Measurements from ENCODE around the gene EXOC3. TPM values are rescaled to one million over a fixed set of nuclear protein-coding genes. Genes with fewer than 3 reads are reported as not detected.

Gene EXOC3
- polyA plus RNA-seq, 4 donors = 49.2 to 60.5 (median 52.5) TPM

DNA sequence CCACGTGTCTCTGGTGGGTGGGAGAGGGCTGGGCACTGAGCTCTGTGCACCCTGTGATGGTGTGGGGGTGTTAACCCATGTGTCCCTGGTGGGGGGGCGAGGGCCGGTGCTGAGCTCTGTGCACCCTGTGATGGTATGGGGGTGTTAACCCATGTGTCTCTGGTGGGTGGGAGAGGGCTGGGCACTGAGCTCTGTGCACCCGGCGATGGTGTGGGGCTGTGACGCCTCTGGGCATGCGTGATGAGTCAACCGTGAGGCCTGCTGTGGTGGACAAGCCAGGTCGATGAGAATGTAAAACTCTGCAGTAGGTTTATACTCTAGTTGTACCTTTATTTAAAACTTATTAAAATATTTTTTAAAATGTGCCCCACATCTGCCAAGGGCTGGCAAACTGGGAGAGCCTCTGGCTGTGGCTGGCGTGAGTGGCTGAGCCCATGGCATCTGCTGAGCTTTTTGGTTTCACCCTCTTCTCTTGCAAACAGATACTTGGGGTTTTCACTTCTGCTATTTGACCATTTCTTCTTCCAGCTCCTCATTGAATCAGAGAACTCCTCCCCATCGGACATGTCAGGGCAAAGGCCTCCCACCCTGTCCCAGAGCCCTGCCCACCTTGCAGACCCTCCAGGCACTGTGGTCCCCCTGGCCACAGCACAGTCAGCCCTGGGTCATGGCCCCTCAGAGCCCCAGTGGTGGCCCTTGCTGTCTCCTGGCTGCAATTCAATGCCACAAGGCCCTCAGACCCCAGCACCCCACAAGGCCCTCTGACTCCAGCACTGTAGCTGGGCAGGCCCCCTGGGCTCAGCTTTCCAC, 18.5 kb upstream of the EXOC3 start:
- DNase-seq (ENCODE audit: low read depth in 4 of 4, low spot score in 3 of 4) = no peak

DNA sequence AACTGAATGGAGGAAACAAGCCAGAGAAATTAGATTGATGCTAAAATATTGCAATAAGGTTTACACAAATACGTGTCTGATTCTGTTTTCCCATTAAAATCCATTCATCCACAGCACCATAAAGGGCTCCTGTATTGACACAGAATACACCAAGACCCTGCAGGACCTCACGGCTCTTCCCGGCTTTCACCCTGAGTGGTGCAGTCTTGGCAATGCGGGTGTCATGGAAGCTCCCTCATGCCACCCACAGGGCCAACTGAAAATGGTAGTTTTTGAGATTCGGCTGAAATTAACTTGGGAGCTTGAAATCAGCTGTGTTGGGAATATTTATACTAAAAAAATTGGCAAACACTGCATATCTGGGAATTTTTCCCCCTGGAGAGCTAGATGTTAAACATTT, 17.3 kb upstream of the EXOC3 start:
- no peak for DNase-seq (ENCODE audit: low read depth in 4 of 4, low spot score in 3 of 4)

DNA sequence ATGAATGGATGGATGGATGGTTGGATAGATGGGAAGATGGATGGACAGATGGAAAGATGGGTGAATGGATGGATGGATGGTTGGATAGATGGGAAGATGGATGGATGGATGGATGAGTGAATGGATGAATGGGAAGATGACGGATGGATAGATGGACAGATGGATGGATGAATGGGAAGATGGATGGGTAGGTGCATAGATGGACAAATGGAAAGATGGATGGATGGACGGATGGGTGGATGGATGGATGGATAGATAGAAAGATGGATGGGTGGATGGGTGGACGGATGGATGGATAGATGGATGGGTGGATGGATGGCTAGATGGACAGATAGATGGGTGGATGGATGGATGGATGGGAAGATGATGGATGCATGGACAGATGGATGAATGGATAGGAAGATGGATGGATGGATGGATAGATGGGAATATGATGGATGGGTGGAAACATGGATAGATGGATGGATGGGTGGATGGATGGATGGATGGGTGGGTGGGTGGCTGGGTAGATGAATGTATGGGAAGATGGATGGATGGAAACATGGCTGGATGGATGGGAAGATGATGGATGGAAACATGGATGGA, 16.5 kb upstream of the EXOC3 start:
- DNase-seq (ENCODE audit: low read depth in 4 of 4, low spot score in 3 of 4) = no peak

DNA sequence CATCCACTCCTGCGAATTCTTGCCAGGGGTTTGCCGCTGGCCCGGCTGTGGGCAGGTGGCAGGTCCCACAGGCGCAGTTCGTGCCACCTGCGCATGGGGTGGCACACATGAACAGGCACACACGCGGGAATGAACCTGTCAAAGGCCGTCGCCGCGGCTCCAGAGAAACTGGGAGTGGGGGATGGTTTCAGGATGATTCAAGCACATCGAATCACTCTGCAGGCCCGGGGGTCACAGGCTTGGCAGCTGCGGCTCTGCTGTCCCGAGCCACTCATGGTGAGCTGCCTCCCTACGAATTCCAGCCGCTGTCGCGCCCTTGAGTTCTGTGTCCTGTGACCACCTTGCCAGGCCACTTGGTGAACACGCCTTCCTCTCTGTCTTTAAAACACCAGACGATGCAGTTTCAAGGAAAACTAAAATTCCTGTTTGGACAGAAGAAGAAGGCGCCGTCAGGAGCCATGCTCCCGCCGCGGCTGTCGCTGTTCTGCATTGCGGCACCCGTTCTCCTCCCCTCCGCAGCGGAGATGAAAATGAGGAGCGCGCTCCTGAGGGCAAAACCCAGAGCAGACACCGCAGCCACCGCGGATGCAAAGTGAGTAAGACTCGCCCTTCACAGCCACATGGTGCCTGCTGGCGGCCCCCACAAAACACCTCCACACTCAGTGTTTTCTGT, 15.4 kb upstream of the EXOC3 start:
- no peak for DNase-seq (ENCODE audit: low read depth in 4 of 4, low spot score in 3 of 4)

DNA sequence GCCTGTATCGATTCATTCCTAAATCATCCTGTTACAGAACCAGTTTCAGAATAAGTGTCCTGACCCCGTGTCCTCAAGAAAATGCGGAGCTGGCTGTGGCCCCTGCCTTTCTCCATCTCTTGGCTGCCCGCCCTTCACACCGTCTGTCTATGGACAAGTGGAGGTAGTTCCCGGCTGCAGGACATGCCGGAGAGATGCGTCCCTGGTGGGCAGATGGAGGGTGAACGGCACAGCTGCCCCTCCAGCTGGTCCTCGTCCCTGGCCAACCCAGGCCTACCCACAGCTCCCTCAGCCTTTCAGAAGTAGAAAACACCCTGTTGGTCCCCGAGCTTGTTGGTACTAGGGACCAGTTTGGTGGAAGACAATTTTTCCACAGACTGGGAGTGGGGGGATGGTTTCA, 14.8 kb upstream of the EXOC3 start:
- DNase-seq (ENCODE audit: low read depth in 4 of 4, low spot score in 3 of 4) = no peak

DNA sequence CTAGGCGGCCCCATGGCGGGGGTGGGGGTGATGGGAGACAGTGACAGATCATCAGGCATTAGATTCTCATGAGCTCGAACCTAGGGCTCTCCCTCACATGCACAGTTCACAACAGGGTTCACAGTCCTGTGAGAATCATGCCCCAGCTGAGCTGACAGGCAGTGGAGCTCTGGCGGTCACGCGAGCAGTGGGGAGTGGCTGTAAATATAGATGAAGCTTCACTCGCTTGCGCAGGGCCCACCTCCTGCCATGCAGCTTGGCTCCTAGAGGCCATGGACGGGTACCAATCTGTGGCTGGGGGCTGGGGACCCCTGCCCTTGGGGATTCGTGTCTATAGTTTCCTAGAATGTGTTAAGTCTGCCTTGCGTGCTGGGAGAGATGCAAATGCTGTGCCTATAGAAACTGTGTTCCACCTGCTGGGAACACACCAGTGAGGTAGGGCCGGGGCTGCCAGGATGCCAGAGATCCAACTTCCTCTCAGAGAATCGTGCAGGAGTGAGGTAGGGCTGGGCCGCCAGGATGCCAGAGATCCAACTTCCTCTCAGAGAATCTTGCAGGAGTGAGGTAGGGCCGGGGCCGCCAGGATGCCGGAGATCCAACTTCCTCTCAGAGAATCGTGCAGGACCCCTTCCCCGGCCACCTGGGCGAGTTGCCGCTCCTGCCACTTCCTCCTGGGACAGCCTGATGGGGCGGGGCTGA, 14.1 kb upstream of the EXOC3 start:
- no peak for DNase-seq (ENCODE audit: low read depth in 4 of 4, low spot score in 3 of 4)

DNA sequence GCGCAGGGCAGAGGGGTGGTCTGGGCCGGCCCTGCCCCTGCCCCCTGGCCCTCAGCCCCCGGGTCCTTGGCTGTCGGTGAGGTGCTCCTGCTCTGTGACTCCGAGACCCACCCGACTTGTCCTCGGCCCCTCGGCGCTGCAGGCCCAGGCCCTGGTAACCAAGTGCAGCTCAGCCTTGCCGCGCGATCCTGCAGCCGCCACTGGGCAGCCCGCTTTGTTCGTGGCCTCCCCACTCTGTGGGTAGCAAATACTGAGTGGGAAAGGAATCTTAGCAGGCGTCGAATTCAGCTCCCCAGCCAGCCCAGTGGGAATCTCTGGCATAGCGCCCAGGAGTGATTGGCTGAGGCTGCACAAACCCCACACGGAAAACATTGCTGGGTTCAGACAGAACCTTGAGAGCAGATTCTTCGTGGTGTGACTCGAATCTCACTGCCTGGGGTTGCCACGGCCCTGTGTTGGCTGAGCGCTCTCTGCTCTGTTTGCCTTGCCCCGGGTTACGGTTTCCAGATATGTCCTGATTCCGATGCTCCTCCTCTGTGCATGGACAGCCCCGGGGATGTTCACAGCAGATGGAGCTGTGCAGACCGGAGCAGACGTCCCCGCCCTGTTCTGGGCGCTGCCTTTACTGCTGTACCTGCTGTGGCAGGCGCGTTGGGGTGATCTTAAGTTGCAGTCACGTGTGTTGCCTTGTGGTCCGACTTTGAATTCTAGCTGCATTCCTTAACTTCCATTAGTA, 13.4 kb upstream of the EXOC3 start:
- DNase-seq (ENCODE audit: low read depth in 4 of 4, low spot score in 3 of 4) = no peak

DNA sequence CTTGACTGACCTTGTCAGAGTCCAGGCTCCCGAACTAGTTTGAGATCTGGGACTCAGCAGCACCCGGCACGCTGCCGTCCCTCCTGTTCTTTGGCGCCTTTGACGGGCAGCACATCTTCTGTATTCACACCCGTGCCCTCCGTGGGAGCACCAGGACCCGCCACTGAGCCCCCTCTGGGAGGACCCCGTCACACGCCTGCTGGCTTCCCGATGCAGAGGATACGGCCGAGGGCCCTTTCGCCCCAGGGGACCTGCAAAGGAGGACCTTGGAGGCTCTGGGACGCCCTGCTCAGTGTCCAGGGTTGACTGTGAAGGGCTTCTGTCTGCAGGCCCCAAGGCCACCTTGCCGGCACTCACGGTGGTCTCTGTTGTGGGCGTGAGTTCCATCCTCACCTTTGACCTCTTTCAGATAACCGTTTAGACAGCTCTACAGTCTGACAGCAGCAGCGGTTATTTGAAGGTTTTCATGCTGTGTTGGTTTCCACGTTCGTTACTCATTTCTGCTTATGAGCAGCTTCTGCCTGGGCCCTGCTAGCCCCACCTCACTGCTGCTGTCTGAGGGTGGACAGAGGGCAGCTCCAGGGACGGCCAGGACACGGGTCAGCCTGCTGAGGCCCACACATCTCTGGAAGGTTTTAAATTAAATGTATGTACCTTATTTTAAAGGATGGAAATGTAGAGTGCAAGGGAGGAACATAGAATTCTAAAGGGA, 12.6 kb upstream of the EXOC3 start:
- DNase-seq (ENCODE audit: low read depth in 4 of 4, low spot score in 3 of 4) = no peak

DNA sequence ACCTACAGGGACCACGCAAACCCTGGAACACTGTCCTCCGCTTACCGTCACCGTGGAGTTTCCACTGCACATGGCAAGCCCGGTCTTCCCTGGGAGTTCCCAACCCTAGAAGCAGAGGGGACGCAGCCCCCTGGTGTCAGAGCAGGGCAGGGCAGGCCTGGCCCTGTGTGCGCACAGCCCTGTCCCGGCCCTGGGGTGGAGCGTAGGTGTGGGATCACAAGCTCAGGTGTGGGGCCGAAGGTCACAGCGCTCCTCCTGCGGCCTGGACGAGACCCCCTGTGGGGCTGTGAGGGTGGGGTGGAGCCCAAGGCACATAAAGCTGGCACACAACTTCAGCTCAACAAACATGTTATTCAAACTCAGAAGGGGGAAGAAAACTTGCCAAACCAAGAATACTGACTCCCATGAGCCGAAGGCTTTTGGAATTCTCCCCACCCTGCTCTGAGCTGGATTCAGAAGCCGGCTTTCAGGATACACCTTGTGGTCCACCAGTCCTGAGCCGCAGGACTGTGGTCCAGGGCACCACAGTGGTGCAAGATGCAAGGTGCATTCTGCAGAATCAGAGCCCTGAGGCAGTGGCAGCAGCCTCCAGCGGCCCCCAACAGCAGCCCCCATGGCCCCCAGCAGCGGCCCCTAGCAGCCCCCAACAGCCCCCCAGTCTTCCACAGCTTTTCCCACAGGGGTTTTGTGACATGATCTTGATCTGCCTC, 11.8 kb upstream of the EXOC3 start:
- DNase-seq (ENCODE audit: low read depth in 4 of 4, low spot score in 3 of 4) = no peak

DNA sequence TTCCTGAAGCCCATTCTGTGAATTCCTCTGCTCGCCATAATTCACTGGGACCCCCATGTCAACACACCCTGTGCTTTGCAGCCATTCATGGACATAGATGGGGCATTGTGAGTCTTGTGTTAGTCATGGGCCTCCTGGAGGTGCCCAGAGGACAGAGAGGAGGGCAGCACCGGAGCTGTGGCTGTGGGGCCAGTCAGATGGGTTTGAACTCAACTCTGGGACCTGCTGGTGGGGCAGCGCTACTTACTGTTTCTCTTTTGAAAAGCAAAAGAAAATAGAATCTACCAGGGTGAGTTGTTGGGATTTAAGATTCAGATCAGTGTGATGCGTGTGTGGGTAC, 11.3 kb upstream of the EXOC3 start:
- no peak for DNase-seq (ENCODE audit: low read depth in 4 of 4, low spot score in 3 of 4)

DNA sequence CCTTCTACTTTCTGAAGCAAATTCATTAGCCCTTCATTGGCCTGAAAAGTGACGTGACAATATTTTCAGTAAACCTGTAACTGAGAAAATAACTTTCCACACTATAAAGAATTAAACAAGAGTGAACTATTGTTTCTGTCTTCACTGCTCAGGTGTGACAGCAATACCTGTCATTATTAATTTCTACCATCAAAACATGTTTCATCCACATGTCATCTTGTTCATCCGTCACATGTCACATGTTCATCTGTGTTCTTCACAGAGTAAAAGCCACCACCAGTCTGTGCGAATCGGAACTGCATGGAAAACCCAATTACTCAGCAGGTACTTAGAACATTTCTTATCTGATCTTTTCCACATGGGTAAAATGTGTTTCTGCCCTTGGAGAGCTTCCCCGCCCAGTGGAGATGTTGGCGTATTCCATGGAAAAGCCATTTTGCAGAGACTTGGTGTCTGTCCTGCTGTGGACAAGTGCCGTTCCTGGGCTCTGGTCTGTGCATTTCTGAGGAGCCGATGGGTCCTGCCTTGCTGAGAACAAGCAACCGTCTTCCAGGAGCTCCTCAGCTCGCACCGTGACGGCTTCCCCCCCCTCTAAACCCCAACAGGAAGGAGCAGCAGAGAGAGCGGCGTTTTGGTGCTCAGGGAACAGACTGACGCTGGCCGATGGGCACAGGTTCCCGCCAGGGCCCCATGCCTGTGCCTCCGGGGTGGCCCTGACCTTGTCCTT, 10.6 kb upstream of the EXOC3 start:
- DNase-seq (ENCODE audit: low read depth in 4 of 4, low spot score in 3 of 4) = no peak

DNA sequence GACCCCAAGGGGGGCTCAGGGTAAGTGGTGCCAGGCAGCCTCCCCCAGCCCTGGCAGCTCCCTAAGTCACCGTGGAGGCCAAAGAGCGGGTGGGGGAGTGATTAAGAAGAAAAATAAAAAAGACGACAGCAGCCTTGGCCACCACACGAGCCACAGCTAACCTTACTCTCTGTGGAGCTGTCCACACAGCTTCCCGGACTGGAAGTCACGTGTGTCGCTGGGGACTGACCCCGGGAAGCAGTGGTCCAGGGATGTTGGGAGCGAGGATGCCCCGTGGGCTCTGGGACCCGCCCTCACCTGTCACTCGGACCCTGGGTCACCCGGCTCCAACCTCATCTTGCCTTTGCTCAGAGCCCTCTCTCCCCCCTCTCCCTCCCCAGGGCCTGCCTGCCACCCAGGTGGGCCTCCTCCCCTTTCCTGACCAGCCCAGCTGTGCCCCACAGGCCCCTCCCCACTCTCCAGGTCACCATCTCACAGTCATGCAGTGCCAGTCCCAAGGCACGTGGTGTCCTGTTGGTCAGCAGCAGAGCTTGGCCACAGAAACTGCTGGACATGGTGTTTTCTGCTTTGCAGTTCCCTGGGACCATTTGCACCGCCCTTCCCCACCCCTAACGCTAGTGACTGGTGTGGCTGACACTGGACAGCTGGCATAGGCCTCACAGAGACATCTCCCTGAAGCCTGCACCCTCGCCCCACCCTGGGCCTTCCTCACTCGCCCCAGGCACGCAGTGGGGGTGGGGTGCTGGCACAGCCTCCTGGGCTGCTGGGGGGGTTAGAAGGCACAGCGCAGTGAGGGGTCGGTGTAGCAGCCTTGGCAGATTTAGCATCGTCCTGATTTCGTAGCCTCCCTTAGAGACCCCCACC, 9.8 kb upstream of the EXOC3 start:
- DNase-seq (ENCODE audit: low read depth in 4 of 4, low spot score in 3 of 4) = no peak

DNA sequence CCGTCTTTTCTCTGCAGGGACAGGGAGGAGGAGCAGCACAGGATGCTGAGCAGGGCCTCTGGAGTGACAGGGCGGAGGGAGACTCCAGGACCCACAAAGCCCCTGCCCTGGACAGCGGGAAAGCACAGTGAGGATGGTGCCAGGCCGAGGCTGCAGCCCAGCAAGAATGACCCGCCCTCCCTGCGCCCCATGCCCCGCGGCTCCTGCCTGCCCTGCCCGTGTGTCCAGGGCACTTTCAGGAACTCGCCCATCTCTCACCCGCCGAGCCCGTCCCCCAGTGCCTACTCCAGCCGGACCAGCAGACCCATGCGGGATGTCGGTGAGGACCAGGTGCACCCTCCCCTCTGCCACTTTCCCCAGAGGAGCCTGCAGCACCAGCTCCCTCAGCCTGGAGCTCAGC, 9.1 kb upstream of the EXOC3 start:
- DNase-seq (ENCODE audit: low read depth in 4 of 4, low spot score in 3 of 4) = no peak

DNA sequence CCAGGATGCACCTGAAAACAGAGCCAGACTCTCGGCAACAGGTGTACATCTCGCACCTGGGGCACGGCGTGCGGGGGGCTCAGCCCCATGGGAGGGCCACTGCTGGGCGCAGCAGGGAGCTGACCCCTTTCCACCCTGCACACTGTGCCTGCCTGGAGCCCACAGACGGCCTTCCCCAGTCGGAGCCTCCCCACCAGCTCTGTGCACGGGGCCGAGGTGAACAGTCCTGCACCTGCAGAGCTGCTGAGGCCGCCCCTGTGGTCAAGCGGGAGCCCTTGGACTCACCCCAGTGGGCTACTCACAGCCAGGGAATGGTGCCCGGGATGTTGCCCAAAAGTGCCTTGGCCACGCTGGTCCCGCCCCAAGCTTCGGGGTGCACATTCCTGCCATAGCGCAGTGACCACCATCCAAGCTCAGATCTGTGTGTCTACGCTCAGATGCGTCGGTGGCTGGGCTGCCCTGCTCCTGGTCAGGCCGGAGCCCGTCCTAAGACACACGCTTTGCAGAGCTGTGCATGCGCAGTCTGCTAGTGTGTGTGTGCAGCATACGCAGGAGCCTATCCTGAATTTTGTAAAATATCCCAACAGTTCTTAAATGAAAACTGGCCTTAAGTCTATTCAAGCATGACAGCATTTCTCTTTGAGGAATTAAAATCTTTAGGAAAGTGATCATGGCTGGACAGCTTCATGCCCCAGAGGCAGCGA, 8.4 kb upstream of the EXOC3 start:
- no peak for DNase-seq (ENCODE audit: low read depth in 4 of 4, low spot score in 3 of 4)

DNA sequence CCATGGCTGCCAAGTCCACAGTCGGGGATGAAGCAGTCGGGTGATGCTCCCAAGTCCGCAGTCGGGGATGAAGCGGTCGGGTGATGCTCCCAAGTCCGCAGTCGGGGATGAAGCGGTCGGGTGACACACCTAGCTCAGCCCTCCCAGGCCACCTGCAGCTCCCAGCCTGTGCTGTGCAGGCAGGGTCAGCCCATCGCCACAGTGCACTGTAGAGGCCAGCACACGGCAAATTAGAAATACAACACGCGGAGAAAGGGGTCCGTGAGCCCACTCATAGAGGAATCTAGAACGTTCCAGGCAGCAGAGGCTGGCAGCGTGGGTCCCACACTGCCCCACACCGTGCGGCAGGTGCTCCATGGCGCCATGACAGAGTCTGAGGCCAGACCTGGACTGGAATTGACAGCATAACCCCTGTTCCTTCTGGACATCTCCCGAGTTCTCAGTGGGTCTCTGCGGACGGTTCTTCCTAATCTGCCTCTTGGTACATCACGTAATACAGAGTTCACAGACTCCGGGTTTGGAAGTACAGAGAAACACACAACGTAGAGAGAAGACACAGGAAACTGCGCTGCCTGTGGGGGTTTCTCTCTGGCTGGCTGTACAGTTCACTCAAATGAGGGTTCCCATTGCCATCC, 7.7 kb upstream of the EXOC3 start:
- no peak for DNase-seq (ENCODE audit: low read depth in 4 of 4, low spot score in 3 of 4)

DNA sequence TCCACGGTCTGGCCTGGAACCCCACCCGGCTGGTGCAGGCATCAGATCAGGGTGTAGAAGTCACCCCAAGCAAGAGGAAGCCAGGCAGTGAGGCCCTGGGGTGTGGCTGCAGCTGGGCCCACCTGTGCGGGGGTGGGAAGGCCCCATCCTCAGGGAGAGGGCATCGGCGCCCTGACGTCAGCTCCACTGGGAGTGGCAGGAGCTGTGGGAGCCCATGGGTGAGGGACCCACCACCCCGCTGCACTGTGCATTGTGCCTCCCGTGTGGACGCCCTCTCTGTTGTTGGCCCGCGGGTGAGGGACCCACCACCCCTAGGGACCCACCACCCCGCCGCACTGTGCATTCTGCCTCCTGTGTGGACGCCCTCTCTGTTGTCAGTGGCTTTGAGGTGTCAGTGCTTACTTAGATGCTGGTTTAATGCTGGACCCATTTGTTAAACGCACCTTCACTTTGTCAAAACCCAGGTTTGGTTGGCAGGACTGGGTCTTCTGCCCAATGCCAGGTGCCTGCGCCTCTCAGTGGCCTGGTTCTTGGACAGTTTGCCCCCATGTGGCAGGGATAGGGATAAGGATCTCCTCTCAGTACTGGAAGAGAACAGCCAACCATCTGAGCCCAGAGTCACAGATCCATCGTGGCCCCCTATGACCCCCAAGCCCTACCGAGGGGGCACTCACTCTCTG, 6.9 kb upstream of the EXOC3 start:
- DNase-seq (ENCODE audit: low read depth in 4 of 4, low spot score in 3 of 4) = no peak
